ENCODE measurements around the gene EBF3. TPM values are rescaled to one million over a fixed set of nuclear protein-coding genes. Genes with fewer than 3 reads are reported as not detected.
A peak's percentile ranks its signal among the peaks of the same experiment; 100 is the strongest.

The EBF3 gene
- total RNA-seq, 4 donors from 2014 or later = 1.5 to 4.1 (median 1.9) TPM; not detected in 1

GRCh38 chr10:129992356-129992755 is 28.3 kb upstream of the EBF3 start:
- no peaks in the 10 kb centered on the region for H3K4me1 ChIP-seq
- H3K27ac ChIP-seq = no peak overlapping the region
- no peak for DNase-seq
- H3K36me3 ChIP-seq = no peaks in the 10 kb centered on the region
- no peaks in the 10 kb centered on the region for H3K27me3 ChIP-seq
- peaks cover 0 to 4% (median 0%) of the 10 kb centered on the region in 4 donors for H3K9me3 ChIP-seq
- H3K4me3 ChIP-seq = no peak overlapping the region
- TF ChIP-seq POLR2A (IDR thresholded peaks at IDR 0.05) = no peak
- TF ChIP-seq CTCF (IDR thresholded peaks at IDR 0.05) = no peak

DNA sequence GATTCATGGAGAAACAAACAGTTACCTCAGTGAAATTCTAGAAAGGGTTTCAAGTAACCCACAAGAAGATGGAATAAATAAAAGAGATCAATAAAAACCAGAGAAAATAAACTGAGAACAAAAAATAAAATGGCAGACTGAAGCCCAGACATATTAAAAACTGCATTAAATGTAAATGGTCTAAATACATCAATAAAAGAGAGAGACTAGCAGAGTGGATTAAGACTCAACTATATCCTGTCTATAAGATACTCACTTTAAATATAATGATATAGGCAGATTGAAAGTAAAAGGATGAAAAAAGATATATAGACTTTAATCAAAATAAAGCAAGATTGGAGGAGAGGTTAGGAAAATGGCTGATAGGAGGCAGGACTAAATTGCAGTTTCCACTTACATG is 18.8 kb upstream of the EBF3 start:
- TF ChIP-seq POLR2A (IDR thresholded peaks at IDR 0.05) (no peak), CTCF (IDR thresholded peaks at IDR 0.05) (no peak)
- Histone ChIP-seq H3K4me1 (no peaks in the 10 kb centered on the region), H3K4me3 (no peak overlapping the region)

DNA sequence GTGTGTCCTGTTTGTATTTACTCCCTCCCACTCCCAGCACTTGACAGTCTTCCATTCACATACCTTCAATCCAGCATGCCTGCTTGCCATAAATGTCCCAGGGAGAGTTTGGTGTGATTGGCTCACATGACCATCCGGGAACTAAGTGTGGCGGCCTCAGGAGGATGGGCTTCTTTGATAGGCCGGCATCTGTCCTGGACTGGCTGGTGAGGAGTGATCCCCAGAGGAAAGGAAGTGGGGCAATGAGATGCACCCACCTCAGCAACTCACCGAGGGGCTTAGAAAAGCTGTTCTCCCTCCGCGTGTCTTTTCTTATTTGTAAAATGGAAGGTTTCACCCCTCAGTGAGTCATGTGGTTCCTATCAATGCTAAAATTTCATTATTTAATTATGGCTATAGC is 14.9 kb upstream of the EBF3 start:
- Histone ChIP-seq H3K27ac (no peak overlapping the region), H3K27me3 (no peaks in the 10 kb centered on the region)

More for the DNA sequence above, 18.8 kb upstream of the EBF3 start:
- Histone ChIP-seq H3K27ac (no peak overlapping the region), H3K36me3 (no peaks in the 10 kb centered on the region), H3K27me3 (no peaks in the 10 kb centered on the region), H3K9me3 (peaks cover 0 to 11% (median 2%) of the 10 kb centered on the region in 4 donors)
- DNase-seq = no peak

DNA sequence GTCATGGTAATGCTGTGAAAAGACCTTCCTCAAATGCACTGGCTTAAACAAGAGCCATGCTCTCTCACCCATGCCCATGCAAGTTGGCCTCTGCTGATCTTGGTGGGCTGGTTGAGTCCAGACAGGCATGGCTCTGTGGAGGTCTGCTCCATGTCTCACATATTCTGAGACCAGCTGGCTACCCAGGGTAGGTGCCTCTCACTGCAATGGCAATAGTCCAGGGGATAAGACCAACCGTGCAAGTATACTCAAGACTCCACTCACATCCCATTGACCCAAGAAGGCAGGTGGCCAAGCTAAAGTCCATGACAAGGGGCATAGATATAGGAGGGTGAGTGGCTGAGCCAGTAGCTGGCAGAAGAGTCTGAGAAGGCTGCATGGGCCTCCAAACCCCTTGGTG is 14.2 kb upstream of the EBF3 start:
- Histone ChIP-seq H3K4me3 (no peak overlapping the region), H3K27me3 (no peaks in the 10 kb centered on the region), H3K9me3 (peaks cover 0 to 4% (median 1%) of the 10 kb centered on the region in 4 donors), H3K27ac (no peak overlapping the region), H3K36me3 (no peaks in the 10 kb centered on the region), H3K4me1 (no peaks in the 10 kb centered on the region)
- TF ChIP-seq CTCF (IDR thresholded peaks at IDR 0.05) (no peak), POLR2A (IDR thresholded peaks at IDR 0.05) (no peak)
- no peak for DNase-seq

More for the DNA sequence above, 14.9 kb upstream of the EBF3 start:
- Histone ChIP-seq H3K4me1 (no peaks in the 10 kb centered on the region), H3K4me3 (no peak overlapping the region), H3K9me3 (peaks cover 0 to 7% (median 2%) of the 10 kb centered on the region in 4 donors), H3K36me3 (no peaks in the 10 kb centered on the region)
- no peak for DNase-seq
- TF ChIP-seq CTCF (IDR thresholded peaks at IDR 0.05) (no peak), POLR2A (IDR thresholded peaks at IDR 0.05) (no peak)

- Histone ChIP-seq H3K36me3 (no peaks in the 10 kb centered on the region), H3K9me3 (no peaks in the 10 kb centered on the region), H3K4me3 (no peak overlapping the region), H3K27me3 (peaks cover 0 to 4% of the 10 kb centered on the region in 2 donors), H3K27ac (no peak overlapping the region), H3K4me1 (peaks cover 0 to under 1% (median 0%) of the 10 kb centered on the region in 4 donors)
- no peak for DNase-seq
- TF ChIP-seq CTCF (IDR thresholded peaks at IDR 0.05) (no peak), POLR2A (IDR thresholded peaks at IDR 0.05) (no peak)
Measured at GRCh38 chr10:129977794-129978193, 13.7 kb upstream of the EBF3 start.

- peaks cover 6 to 43% of the 10 kb centered on the region in 2 donors for H3K27me3 ChIP-seq
- no peaks in the 10 kb centered on the region for H3K9me3 ChIP-seq
- no peaks in the 10 kb centered on the region for H3K36me3 ChIP-seq
- H3K4me3 ChIP-seq = no peak overlapping the region
- TF ChIP-seq CTCF (IDR thresholded peaks at IDR 0.05) = no peak
- TF ChIP-seq POLR2A (IDR thresholded peaks at IDR 0.05) = no peak
- DNase-seq = peak in 1 of 3 donors; percentile 4
- peaks cover 0 to 28% (median 0%) of the 10 kb centered on the region in 4 donors for H3K4me1 ChIP-seq
- H3K27ac ChIP-seq = no peak overlapping the region
Measured at GRCh38 chr10:129973674-129974059, 9.6 kb upstream of the EBF3 start.

Data from Peyer's patch (tissue), 4 donors.